IMR-90 (cell line): ENCODE data around the gene ARHGEF38. TPM values are rescaled to one million over a fixed set of nuclear protein-coding genes. Genes with fewer than 3 reads are reported as not detected.
A peak's percentile ranks its signal among the peaks of the same experiment; 100 is the strongest.

Experiments used
- ATAC-seq: fragments of 200-7000 bp; cut with Tn5 transposase; 2 replicates; pipeline ENCODE4 v1.9.1; 2020; ENCODE audit warnings: low read depth, mild to moderate bottlenecking, moderate library complexity
- BruUV-seq: library from RNA; stranded (reverse); fragments of 400-500 nt; replicated peaks from 2 replicates; lab custom pipeline; 2021; lab: Mats Ljungman, UMichigan
- CTCF ChIA-PET: fragments of 300-600 bp; formaldehyde crosslinking; extraction: SDS; loops from one replicate; lab custom pipeline; 2021; ENCODE audit warnings: antibody characterized with exemption; lab: Yijun Ruan, JAX
- POLR2A ChIA-PET: fragments of 300-600 bp; sonication (Branson Sonifier 250); formaldehyde crosslinking; loops from one replicate; lab custom pipeline; 2022; ENCODE audit warnings: antibody characterized with exemption; ENCODE audit not compliant: unreplicated experiment; lab: Charles Lee
- DNase-seq: peaks from one replicate; pipeline ENCODE4 v3.0.0; 2013
- H2AFZ ChIP-seq: replicated peaks from 2 replicates; pipeline ENCODE3; 2013; ENCODE audit warnings: low read length, mild to moderate bottlenecking; ENCODE audit not compliant: poor library complexity
- H2AK5ac ChIP-seq: 2 replicates; pipeline ENCODE4 v1.6.1; 2013; ENCODE audit warnings: low read depth, low read length, inconsistent platforms
- H2AK9ac ChIP-seq: replicated peaks from 2 replicates; pipeline ENCODE3; 2013; ENCODE audit warnings: mild to moderate bottlenecking, low read depth, low read length, moderate library complexity; ENCODE audit not compliant: poor library complexity
- H2BK120ac ChIP-seq: 2 replicates; pipeline ENCODE4 v1.6.1; 2013; ENCODE audit warnings: low read depth, low read length, inconsistent platforms
- H2BK15ac ChIP-seq: 3 replicates; pipeline ENCODE4 v1.6.1; 2013; ENCODE audit warnings: low read depth, low read length, inconsistent platforms
- H2BK20ac ChIP-seq: 2 replicates; pipeline ENCODE4 v1.6.1; 2013; ENCODE audit warnings: low read depth, mild to moderate bottlenecking, inconsistent platforms, low read length, moderate library complexity
- H2BK5ac ChIP-seq: 2 replicates; pipeline ENCODE4 v1.6.1; 2013; ENCODE audit warnings: mild to moderate bottlenecking, low read depth, low read length, inconsistent platforms; ENCODE audit not compliant: poor library complexity, severe bottlenecking
- H3K14ac ChIP-seq: replicated peaks from 2 replicates; pipeline ENCODE4 v1.6.1; 2013; ENCODE audit warnings: low read depth, low read length, inconsistent platforms
- H3K18ac ChIP-seq: 2 replicates; pipeline ENCODE4 v1.6.1; 2013; ENCODE audit warnings: low read depth, low read length, control low read depth
- H3K23ac ChIP-seq: 2 replicates; pipeline ENCODE4 v1.6.1; 2013; ENCODE audit warnings: low read depth, low read length, inconsistent platforms
- H3K27ac ChIP-seq: 2 replicates; pipeline ENCODE4 v1.5.1; 2013; ENCODE audit warnings: mild to moderate bottlenecking, control low read depth, low read length; ENCODE audit not compliant: insufficient read depth
- H3K27me3 ChIP-seq: 2 replicates; pipeline ENCODE4 v1.6.1; 2013; ENCODE audit warnings: low read length; ENCODE audit not compliant: control insufficient read depth, insufficient read depth
- H3K36me3 ChIP-seq: 2 replicates; pipeline ENCODE4 v1.6.1; 2013; ENCODE audit warnings: low read length, mixed read lengths; ENCODE audit not compliant: control insufficient read depth, insufficient read depth
- H3K4ac ChIP-seq: 2 replicates; pipeline ENCODE4 v1.6.1; 2013; ENCODE audit warnings: low read depth, low read length, inconsistent platforms
- H3K4me1 ChIP-seq: 2 replicates; pipeline ENCODE4 v1.6.1; 2013; ENCODE audit warnings: low read length, mixed read lengths; ENCODE audit not compliant: control insufficient read depth, insufficient read depth
- H3K4me2 ChIP-seq: 2 replicates; pipeline ENCODE4 v1.6.1; 2013; ENCODE audit warnings: low read depth, mild to moderate bottlenecking, control low read depth, low read length, moderate library complexity
- H3K4me3 ChIP-seq: 2 replicates; pipeline ENCODE4 v1.5.1; 2013; ENCODE audit warnings: low read depth, mild to moderate bottlenecking, control low read depth, low read length, moderate library complexity; ENCODE audit not compliant: insufficient read depth
- H3K56ac ChIP-seq: 2 replicates; pipeline ENCODE4 v1.6.1; 2013; ENCODE audit warnings: low read length, inconsistent platforms; ENCODE audit not compliant: insufficient read depth; ENCODE audit errors: extremely low read depth
- H3K79me1 ChIP-seq, 2 experiments: 2 replicates each; pipeline ENCODE4 v1.6.1; 2013; ENCODE audit warnings: low read length in 2 of 2, inconsistent platforms in 1 of 2, low read depth in 1 of 2
- H3K9ac ChIP-seq: 2 replicates; pipeline ENCODE4 v1.6.1; 2013; ENCODE audit warnings: low read depth, low read length, control low read depth
- H3K9me1 ChIP-seq: 2 replicates; pipeline ENCODE4 v1.6.1; 2013; ENCODE audit warnings: low read length, inconsistent platforms; ENCODE audit not compliant: insufficient read depth
- H3K9me3 ChIP-seq: 2 replicates; pipeline ENCODE4 v1.6.1; 2013; ENCODE audit warnings: low read length; ENCODE audit not compliant: control insufficient read depth, insufficient read depth
- H4K20me1 ChIP-seq: 2 replicates; pipeline ENCODE4 v1.6.1; 2013; ENCODE audit warnings: low read length, inconsistent platforms; ENCODE audit not compliant: insufficient read depth
- H4K5ac ChIP-seq: 2 replicates; pipeline ENCODE4 v1.6.1; 2013; ENCODE audit warnings: mild to moderate bottlenecking, low read depth, low read length, control low read depth
- H4K8ac ChIP-seq, 2 experiments: 2 replicates each; pipeline ENCODE4 v1.6.1; 2013; ENCODE audit warnings: low read depth in 2 of 2, low read length in 2 of 2, control low read depth in 1 of 2, inconsistent platforms in 1 of 2
- H4K91ac ChIP-seq: 2 replicates; pipeline ENCODE4 v1.6.1; 2013; ENCODE audit warnings: low read depth, low read length, inconsistent platforms; ENCODE audit not compliant: insufficient read depth
- RFX5 ChIP-seq: IDR thresholded peaks from 2 replicates; pipeline ENCODE4 v1.8.0; 2012; ENCODE audit warnings: low read depth, mild to moderate bottlenecking, low read length, moderate library complexity
- WGBS, 2 experiments: methylation state at CpG; one replicate each; pipeline versions ENCODE4 v1.1.5 to v1.1.7; 2013; ENCODE audit warnings: missing lambda C conversion rate in 2 of 2; ENCODE audit not compliant: insufficient read length in 1 of 2; ENCODE audit errors: extremely low coverage in 2 of 2; 5-methylcytosine and 5-hydroxymethylcytosine counted together
- dilution Hi-C: fragments of 300-500 bp; cut with HindIII; formaldehyde crosslinking; loops from one replicate; pipeline ENCODE4 v1.14.3; 2018; ENCODE audit warnings: low sequenced_read_pairs; ENCODE audit not compliant: unreplicated experiment
- in situ Hi-C: fragments of 300-500 bp; cut with MboI; formaldehyde crosslinking; loops from 3 replicates; pipeline ENCODE4 v1.14.3; 2019; ENCODE audit warnings: low sequenced_read_pairs, inconsistent platforms, mixed read lengths
- intact Hi-C: fragments of 100-400 bp; cut with micrococcal nuclease; formaldehyde crosslinking; loops from 2 replicates; pipeline ENCODE4 v1.10.0; 2022
- polyA plus RNA-seq, 3 experiments: library from polyadenylated mRNA; depleted of rRNA; stranded (reverse); fragments of >200 nt; gene quantifications; 2 replicates each; pipeline ENCODE4 v1.2.3, GENCODE V29; 2012; ENCODE audit warnings: low replicate concordance in 1 of 3
- total RNA-seq: library from RNA; depleted of rRNA; stranded (reverse); fragments of >200 nt; gene quantifications from 2 replicates; pipeline ENCODE4 v1.2.3, GENCODE V29; 2012

Gene ARHGEF38
- total and polyA plus RNA-seq, 2 of the 4 experiments (the other 2 are of a cell fraction), result not detected

GRCh38 chr4:105527081-105527480, 25.3 kb upstream of the ARHGEF38 start:
- DNase-seq (no peak), ATAC-seq (no peak)
- H2BK20ac ChIP-seq, result no peak overlapping the region
- H3K4me1 ChIP-seq, result no peaks in the 10 kb centered on the region
- H2AK5ac ChIP-seq, result no peak overlapping the region
- no peak overlapping the region for H3K4ac ChIP-seq
- no peaks in the 10 kb centered on the region for H3K79me1 ChIP-seq
- WGBS, 2 experiments, result 0% methylated on average over 1 of the region's 8 CpGs; no CpG with 5 or more reads in 1 of the 2 experiments
- intact Hi-C loops, result no loop called here
- dilution Hi-C loops, result no loop called here
- no peak overlapping the region for H3K14ac ChIP-seq
- H4K8ac ChIP-seq, result no peak overlapping the region
- in situ Hi-C loops, result no loop called here
- H3K23ac ChIP-seq, result no peak overlapping the region
- H3K4me2 ChIP-seq, result no peak overlapping the region
- no peaks in the 10 kb centered on the region for H3K9me3 ChIP-seq
- no peaks in the 10 kb centered on the region for H4K20me1 ChIP-seq
- no TSS peak for BruUV-seq
- H2BK120ac ChIP-seq, result no peak overlapping the region
- no peak for TF ChIP-seq RFX5
- H2BK15ac ChIP-seq, result no peak overlapping the region
- no peak overlapping the region for H3K9ac ChIP-seq
- H4K91ac ChIP-seq, result no peak overlapping the region
- H2BK5ac ChIP-seq, result no peak overlapping the region
- no peak overlapping the region for H3K18ac ChIP-seq
- no peaks in the 10 kb centered on the region for H3K27me3 ChIP-seq
- H3K27ac ChIP-seq, result no peak overlapping the region
- H3K9me1 ChIP-seq, result no peaks in the 10 kb centered on the region
- no peak overlapping the region for H3K4me3 ChIP-seq
- no peaks in the 10 kb centered on the region for H3K36me3 ChIP-seq
- ChIA-PET POLR2A (no interaction called here), CTCF (no interaction called here)
- H4K5ac ChIP-seq, result no peak overlapping the region
- H2AK9ac ChIP-seq, result no peak overlapping the region
- no peak overlapping the region for H3K56ac ChIP-seq
- H2AFZ ChIP-seq, result peak overlapping the region; percentile 5
